Jurkat, Clone E6-1 (cell line): ENCODE data around the gene STEAP3.

Experiments used
- DNase-seq: peaks from one replicate; pipeline ENCODE4 v3.0.0-alpha.2; 2011; ENCODE audit warnings: low read depth, low spot score
- H3K4me3 ChIP-seq: 2 replicates; pipeline ENCODE4 v1.5.1; 2011; ENCODE audit warnings: mild to moderate bottlenecking, low read length, control low read depth, moderate library complexity

Gene STEAP3

GRCh38 chr2:119307419-119308140 is 83.9 kb downstream of the STEAP3 start:
- no peak for DNase-seq
- H3K4me3 ChIP-seq = no peak overlapping the region

- H3K4me3 ChIP-seq = no peak overlapping the region
- no peak for DNase-seq
These were observed 85.2 kb downstream of the STEAP3 start for GRCh38 chr2:119308793-119309330.

- DNase-seq = no peak
- no peak overlapping the region for H3K4me3 ChIP-seq
These were observed 87.7 kb downstream of the STEAP3 start for GRCh38 chr2:119311371-119311770.

- no peak for DNase-seq
- H3K4me3 ChIP-seq = no peak overlapping the region
These were observed 88.2 kb downstream of the STEAP3 start for GRCh38 chr2:119311831-119312230.
